Ramos (cell line): Measurements from ENCODE around the gene CPEB4.

Experiments
- in situ Hi-C: fragments of 300-500 bp; cut with MboI; formaldehyde crosslinking; loops from one replicate; pipeline ENCODE4 v1.14.3; 2022; ENCODE audit warnings: low sequenced_read_pairs; ENCODE audit not compliant: unreplicated experiment

CPEB4 gene

DNA sequence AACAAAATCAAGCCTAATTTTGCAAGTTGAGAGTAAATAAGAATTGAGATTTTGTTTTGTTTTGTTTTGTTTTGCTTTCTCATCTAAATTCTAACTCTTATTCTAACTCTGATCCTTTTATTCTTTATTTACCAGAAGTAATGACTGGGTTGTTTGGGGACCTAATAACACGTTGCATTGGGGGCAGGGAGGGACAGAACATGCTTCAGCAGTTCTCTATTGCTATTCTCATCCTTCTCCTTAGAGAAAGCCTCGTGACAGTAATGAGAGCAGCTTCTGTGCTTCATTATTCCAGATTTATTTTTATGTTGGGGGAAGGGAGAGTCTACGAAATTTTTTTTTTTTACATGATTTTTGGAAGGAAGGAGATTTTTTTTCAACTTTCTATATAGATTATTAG lies 21.1 kb downstream of the CPEB4 start:
- in situ Hi-C loops, result no loop called here

DNA sequence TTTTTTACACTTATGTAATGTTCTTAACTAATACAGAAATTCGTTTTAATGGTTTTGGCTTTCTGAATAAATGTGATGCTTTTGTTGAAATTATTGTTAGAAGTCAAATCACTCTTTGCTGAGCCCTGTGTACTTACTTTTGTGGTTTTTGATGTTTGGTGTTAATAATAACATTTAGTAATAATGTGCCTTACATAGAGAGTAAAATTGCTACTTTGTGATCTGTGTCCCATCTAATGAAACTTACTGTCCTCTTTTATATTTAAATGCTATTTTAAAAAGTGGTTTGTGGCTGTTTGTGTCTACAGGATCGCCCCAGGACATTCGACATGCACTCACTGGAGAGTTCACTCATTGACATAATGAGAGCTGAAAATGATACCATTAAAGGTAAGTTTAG lies 22.1 kb downstream of the CPEB4 start:
- in situ Hi-C loops, result no loop called here

DNA sequence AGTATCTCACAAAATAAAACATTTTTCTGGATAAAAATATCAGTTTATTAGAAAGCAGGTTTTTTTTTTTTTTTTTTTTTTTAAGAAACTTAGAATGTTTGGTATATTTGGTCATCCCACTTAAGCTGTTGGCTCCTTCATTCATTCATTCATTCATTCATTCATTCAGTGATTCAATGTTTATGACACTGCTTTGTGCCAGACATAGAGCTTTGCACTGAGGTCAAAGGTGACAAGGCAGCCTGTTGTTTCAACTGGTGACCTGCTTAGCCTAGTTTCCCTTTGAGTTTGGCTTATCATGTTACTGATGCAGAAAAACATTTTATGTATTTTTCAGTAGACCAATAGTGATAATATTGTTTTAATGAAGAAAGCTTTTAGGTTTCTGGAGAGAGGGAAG lies 23.5 kb downstream of the CPEB4 start:
- in situ Hi-C loops, result no loop called here

DNA sequence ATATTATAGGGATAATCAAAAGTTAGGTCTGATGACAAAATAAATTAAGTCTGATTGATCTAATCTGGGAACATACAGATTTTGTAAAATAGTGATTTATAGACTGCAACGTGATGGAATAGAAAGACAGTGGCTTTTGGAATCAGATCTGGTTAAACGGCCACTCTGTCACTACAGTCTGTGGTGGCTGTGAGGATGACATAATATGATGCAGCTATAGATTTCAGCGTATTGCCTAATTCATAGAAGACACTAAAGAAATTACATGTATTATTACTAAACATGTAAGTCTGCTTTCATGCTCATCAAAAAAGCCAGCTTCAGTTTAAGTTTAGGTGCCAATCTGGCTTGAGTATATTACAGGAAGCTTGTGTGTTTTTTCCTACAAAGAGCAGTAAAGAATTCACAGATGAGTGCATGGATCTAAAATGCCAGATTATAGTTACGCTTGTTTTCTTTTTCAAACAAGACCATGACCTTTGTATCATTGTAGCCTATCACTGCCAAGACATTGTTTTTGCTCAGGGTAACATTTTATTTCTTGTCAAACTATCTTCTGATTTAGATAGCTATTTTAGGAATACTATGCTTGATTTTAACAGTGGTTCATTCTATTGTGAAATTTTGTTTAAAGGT lies 25.7 kb downstream of the CPEB4 start:
- in situ Hi-C loops, result no loop called here

DNA sequence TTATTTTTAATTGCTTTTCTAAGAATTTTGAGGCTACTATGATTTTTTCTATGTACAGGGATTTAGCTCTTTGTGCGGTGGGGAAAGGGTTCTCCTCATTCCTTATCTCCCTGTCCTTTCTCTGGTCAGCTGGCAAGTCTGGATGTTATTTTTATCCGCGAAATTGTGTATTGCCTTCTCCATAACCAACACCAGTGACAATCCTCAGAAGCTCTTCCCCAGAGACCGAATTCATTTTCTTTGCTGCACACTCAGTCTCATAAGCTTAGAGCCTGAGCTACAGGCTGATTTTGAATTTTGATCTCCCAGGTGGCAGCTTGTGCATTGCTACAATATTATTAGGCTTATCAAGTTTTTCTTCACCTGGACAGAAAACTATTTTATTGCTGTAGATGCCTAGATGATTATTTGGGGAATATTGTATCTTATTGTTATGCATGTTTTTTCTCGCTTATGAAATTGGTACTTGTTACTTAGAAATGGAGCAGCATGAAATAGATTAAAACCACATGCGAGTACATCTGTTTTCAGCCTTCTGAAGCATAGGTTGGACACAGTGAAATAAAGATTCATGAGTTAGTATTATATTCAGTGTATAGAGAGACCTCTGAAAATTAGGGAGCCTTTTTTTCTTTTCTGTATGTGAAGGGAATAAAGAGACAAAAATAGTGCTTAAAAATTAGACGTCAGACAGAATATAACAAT lies 27.3 kb downstream of the CPEB4 start:
- in situ Hi-C loops, result no loop called here

DNA sequence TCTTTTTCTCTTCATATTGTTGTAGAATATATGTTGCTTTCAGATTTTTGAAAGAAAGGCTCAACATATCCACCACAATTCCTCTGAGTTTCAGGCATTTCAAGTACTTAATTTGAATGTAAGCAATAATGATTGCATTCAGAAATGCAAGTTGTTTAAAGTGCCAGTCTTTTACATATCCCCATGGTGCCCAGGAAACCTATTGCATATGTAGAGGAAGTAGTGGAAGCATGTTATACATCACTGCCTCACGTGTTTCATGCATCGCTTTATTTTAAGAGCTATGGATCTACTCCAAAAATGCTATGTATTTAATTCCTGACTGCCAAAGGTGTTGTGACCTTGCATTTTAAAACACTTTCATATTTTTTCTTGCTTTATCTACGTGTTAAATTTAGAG lies 28.1 kb downstream of the CPEB4 start:
- in situ Hi-C loops, result no loop called here

DNA sequence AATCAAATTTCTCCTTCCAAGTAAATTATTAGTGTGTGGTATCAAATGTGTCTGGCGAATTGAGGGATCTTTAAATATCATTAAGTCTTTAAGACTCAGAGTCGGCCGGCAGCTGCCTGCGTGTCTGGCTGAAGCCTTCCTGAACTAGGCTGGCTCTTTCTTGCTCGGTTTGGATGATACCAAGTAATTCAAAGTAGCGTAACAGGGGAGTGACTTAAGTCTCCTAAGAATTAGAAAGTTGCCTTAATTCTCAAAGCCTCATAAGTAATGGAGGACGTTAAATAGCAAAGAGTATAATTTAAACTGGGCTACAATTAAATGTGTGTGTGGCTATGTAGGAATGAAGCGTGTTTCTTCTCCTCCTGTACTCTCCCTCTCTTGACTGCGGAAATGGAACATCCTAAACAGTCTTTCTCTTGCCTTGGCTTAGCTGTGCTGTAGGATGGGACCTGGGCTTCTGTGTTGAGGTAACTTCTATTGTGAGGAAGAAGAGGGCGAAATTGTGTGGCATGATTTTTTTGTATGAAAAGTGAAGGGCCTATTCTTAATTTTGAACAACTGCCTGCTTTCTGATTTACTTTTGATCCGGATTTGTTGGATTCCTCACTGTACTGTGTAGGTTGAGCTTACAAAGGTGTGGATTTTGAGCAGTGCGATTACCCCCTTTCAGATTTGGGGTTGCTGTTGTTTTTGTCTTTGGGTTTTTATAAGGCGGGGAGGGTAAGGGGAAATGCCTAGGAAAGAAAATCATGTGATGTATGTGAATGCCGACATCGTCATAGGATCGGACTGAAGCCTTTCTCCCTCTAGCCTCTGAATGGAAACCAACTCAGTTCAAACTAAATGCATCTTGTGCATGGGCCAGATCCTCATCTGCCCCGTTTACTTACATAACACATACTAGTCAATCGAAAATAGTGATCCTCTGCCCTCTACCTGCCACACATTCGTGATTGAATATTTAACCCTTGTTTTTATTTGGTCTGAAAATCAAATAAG lies 29.9 kb downstream of the CPEB4 start:
- in situ Hi-C loops, result no loop called here

DNA sequence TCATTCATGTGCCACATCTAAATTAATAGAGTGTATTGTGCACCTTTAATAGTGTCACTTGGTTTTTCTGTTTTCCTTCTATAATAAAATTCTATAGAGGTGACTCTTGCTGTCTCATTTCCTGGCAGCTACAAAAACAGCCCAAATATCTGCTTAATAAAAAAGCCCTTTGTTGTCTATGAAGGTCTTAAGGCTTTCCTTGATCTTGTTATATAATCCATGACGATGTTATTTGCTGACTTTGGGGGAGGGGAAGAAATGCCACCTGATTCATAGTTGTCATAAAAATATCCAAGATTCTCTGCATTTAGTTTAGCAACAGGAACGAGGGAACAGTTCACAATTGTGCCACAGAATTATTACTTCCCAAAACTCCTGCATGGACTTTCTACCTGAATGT lies 31.3 kb downstream of the CPEB4 start:
- in situ Hi-C loops, result no loop called here

DNA sequence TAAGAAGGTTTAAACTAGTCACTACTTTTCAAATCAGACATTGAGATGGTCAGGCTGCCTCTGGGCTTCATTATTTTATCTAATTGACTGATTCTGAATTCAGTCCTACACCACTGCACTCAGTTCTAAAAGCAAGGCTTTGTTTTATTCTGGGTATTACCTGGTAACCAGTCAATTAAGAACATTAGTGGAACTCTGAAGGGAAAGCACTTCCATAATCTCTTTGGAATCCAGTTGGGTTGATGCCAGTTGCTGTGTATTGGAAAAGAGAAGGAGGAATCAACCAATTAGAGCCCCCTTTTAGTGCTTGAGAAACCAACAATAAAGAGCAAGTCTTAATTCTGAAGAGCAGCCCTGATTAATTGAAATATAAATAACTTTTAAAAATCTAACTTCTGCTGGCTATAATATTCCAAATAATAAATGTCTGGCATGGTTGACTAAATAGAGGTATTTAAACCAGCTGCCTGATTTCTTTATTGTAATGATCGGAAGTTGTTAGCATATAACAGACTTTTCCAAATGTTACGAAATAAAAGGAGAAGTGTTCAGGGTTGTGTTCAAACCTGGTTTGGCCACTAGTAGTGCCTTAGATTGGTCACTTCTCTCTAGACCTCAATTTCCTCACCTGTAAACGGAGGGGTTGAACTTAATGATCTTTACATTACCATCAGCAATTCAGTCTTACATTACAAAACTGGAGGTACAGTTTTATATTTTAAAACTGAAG lies 32.0 kb downstream of the CPEB4 start:
- in situ Hi-C loops, result no loop called here

DNA sequence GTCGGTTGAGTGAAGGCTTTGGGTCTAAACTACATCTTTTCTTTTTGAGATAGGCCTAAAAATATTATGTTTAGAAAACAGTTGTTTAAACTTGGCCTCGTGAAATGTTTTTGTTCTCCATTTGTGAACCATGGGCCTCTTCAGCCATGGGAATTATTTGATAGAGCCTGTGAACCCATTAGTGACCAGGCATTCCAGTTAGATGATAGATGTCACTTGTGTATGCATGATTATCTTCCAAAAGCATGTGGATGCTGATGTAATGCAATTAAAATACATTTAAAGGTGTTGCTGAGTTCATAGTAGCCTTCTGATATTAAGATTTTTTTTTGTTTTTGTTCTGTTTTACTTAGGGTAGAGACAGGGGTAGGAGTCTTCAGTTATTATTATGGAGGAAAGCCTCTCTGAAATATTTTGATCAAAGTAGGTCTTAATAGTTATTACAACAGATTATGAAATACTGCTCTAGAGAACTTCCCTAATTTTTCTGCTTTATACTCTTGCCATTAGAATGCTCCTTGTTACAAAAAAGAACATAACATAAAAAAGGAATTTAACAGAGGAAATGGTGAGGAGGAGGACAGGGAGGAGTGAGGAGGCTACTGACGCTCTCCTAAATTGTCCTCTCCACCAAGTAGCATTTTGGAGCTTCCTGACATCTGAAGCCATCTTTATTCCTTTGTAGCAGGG lies 32.9 kb downstream of the CPEB4 start:
- in situ Hi-C loops, result no loop called here

DNA sequence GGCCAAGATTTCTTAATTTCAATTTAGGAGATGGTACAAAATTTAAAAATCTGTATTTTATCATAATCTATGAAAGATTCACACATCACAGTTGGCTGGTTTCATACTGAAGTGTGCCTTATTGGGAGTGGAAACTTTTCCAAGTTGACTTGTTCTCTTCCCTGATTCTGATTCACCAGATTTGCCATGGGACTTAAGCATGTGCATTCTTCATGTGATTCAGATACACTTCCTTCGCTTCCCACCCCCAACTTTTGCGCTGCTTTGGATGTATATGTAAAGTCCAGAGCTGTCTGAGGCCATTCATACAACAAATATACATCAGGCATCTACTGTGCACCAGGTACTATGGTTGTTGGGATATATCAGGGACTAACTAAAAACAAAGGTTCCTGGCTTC lies 34.4 kb downstream of the CPEB4 start:
- in situ Hi-C loops, result no loop called here

DNA sequence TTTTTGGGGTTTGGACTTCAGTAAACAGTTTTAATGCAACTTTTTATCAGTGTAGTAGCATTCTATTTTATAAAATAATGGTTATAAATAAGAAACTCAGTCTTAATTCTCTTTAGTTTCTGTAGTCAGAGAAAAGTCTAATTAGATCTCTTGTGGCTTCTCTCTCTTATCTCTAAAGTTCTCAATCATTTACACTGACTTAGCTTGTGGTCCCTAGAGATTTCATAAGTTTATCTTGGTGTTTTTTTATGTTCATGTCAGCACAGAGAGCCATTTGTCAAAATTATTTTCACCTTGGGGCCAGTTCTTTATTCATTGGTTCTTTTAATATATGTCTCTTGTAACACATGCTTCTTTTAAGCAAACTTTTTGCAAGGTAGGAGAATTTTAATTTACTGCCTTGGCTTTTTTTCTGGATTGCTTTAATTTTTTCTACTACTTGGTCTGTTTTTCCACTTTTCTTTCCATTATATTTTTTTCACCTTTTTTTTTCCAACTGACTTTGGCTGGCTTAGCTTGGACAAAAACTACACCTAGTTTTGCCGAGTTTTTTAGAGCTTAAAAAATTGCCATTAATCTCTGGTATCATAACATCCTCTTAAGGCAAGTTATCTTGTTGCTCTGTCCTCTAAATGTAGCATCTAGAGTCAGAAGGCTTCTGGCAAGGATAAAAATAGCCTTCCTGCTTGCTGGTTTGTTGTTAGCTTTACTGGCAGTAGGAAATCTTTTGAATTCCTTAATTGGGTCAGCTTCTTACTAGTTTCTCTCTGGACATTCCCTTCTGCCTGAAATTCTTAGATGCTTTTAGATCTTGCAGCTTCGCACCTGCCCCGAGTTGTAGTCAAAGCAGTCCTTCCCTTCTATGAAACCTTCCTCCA lies 35.3 kb downstream of the CPEB4 start:
- in situ Hi-C loops, result no loop called here

DNA sequence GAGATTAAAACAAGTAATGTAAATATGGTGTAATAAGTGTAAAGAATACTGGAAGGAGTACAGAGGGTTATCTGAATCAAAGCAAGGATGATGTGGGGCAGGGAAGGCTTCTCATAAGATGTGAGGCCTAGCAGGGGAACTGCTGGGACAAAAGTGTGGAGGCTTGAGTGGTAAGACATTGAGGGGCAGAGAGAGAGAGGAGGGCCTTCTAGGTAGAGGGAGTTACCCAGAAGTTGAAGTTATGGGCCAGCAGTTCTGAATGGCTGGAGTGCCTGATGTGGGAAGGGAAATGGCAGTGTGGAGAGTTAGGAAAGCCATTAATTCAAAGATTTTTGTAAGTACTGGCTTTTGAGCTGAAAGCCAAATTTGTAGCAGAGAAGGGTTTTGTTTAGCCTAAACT lies 36.8 kb downstream of the CPEB4 start:
- in situ Hi-C loops, result no loop called here

DNA sequence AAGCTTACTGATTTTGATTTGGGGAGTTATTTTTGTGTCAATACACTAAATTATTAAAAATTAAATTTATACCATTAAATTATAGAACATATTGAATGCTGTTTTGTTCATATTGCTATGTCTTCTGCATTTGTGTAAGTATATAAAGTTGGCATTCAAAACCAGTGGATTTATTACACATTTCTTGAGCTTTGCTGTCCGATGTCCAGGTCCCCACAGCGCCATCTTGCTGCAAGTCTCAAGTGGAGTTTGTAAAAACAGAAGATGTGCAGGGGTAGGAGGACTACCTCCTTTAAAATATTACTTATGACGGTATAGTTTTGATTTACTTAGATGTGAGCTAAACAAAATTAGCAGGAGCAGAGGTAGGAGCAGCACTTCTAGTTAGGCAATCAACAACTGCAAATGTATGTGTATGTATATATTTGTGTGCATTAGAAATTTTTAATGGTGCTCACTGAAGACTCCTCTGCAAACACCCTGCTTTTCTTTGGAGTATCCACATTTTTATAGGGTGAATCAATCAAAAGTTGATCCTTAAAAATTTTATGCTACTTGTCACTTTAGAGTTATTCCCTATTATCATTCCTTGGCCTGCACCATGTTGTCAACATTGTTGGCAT lies 37.4 kb downstream of the CPEB4 start:
- in situ Hi-C loops, result no loop called here

DNA sequence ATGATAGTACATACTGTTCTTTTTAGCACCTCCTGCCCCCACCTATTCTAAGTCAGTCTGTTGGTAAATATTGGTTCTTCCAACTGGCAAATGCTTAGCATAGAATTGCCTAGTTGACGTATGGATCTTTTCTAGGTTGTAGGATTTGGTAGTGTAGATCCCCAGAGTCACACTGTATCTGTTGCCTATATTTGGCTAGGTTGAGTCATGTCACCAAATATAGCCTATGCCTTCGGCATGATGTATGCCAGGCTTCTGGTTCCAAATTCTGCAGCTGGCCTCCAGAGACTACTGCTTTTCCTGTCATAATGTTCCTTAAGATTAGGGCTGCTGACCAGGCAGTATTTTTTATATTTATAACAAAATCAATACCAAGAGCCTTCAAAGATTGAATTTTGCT lies 38.2 kb downstream of the CPEB4 start:
- in situ Hi-C loops, result no loop called here

DNA sequence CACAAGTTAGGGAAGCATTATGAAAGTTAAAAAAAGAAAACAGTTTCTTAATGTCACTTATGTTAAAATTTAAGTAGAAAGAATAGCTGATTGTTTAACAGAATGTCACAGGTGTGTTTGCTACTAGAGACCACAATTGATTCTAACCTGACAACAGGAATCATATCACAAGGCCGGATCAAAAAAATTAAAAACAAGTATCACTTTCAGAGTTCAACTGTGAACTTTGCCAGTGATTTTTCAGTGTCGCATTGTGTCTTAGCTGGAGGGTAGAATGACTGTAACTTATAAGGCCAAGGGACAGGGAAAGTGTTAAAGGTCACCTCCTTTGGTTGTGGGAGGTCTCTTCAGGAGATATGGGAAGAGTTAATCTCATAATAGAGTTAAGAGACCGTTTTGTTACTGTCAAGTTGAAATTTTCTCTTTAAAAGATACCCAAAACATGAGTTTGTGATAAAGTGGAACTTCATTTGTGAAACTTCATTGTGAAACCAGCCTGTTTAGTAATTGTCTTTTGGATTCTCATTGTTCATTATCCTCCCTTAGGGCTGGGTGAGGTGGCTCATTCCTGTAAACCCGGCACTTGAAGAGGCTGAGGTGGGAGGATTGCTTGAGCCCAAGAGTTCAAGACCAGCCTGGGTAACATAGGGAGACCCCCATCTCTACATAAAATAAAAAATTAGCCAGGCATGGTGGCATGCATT lies 40.9 kb downstream of the CPEB4 start:
- in situ Hi-C loops, result no loop called here

DNA sequence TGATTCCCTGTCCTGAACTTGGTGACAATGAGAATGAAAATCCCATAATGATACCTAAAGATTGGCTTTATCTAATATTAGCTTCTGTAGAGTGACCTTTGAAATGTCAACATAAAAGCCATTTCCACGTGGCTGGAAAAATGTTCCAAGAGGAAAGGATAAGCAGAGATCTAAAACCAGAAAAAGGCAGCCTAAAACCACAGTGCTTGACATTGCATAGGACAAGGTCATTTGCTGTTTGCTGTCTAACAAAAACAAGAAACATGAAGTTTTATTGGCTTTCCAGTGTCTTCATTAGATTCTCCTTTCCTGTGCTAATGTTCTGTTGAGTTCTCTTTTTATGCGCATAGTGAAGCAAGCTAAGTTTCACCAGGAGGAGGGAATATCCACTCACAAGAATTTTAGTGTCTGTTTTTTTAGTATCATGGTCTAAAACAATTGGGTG lies 44.6 kb downstream of the CPEB4 start:
- in situ Hi-C loops, result no loop called here

DNA sequence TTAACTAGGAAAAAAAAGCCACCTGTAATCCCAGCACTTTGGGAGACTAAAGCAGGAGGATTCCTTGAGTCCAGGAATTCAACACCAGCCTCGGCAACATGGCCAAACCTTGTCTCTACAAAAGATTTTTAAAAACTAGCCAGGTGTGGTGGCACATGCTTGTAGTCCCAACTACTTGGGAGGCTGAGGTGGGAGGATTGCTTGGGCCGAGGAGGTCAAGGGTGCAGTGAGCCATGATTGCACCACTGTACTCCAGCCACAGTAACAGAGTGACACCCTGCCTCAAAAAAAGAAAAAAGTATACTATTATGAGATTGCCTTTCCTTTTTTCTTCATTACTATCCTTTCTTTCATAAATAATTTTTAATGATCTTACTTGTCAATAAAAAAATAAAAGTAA lies 45.8 kb downstream of the CPEB4 start:
- in situ Hi-C loops, result no loop called here
